ENCODE data around the gene MLXIP. TPM values are rescaled to one million over a fixed set of nuclear protein-coding genes. Genes with fewer than 3 reads are reported as not detected.

MLXIP gene
- total and polyA plus RNA-seq, 12 donors = 11.5 to 37.9 (median 20.9) TPM

DNA sequence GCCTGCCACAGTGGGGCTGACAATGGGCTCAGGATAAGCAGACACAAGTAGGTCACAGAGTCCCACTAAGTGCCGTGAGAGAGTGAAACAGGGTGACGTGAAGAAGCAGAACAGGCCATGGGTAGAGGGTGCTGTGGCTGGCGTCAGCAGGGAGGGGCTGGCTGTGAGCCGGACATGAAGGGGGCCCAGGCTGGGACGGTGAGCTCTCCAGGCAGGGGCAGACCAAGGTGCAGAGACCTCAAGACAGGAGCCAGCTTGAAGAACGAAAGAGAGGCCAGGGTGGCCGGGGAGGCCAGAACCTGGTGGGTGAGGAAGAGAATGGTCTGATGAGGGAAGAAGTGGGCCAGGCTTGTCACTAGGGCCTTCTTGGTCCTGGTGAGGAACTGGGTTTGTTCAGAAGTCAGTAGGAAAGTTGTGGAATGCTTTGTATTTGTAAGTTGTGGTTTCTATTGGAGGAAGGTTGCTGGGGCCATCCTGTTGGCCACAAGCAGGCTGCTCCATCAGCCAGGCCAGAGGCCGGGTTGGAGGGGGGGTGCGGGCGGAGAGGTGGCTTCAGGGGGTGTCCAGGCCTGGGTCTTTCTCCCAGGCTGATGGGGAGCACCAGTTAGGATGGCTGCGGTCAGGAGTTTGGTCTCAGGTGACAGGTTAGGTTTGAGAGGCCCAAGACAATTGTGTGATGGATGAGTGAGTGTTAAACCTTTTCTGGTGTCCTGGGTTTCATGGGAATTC lies 21.4 kb upstream of the MLXIP start:
- ATAC-seq = no peak
- no peaks in the 10 kb centered on the region for H3K27me3 ChIP-seq
- H3K4me1 ChIP-seq = peaks cover 0 to 29% (median 11%) of the 10 kb centered on the region in 9 donors
- no peak overlapping the region for H3K27ac ChIP-seq
- no peak for DNase-seq
- WGBS, 2 donors = 93 to 95% methylated on average over 11 of the region's 11 CpGs
- no peaks in the 10 kb centered on the region for H3K9me3 ChIP-seq
- no peak for TF ChIP-seq CTCF (IDR thresholded peaks at IDR 0.05)
- no peak overlapping the region for H3K4me3 ChIP-seq
- H3K36me3 ChIP-seq = peaks cover 0 to 64% (median 10%) of the 10 kb centered on the region in 9 donors
- intact Hi-C loops (cut with DNase I) = loop anchor here in 6 of 10 donors (5.0 to 10.0 kb wide), 5 partner anchors 65 to 148 kb away; partner anchors contain the start of genes B3GNT4 (in 1 of the 6), CFAP251 (in 1 of the 6) and LRRC43 (in 1 of the 6)

GRCh38 chr12:122057769-122058168 lies 20.8 kb upstream of the MLXIP start:
- no peak for TF ChIP-seq CTCF (IDR thresholded peaks at IDR 0.05)
- ATAC-seq = no peak
- 96 to 97% methylated on average over 3 of the region's 3 CpGs for WGBS, 2 donors
- DNase-seq = no peak
- Histone ChIP-seq H3K9me3 (no peaks in the 10 kb centered on the region), H3K27me3 (no peaks in the 10 kb centered on the region), H3K27ac (no peak overlapping the region), H3K4me3 (no peak overlapping the region), H3K36me3 (peaks cover 0 to 64% (median 10%) of the 10 kb centered on the region in 9 donors), H3K4me1 (peaks cover 5 to 32% (median 13%) of the 10 kb centered on the region in 9 donors)
- intact Hi-C loops (cut with DNase I) = loop anchor here in 6 of 10 donors (5.0 to 10.0 kb wide), 5 partner anchors 65 to 147 kb away; partner anchors contain the start of genes B3GNT4 (in 1 of the 6), CFAP251 (in 1 of the 6) and LRRC43 (in 1 of the 6)

- no peaks in the 10 kb centered on the region for H3K9me3 ChIP-seq
- TF ChIP-seq CTCF (IDR thresholded peaks at IDR 0.05) = no peak
- no peak overlapping the region for H3K4me3 ChIP-seq
- intact Hi-C loops (cut with DNase I) = loop anchor here in 6 of 10 donors (5.0 to 10.0 kb wide), 5 partner anchors 64 to 146 kb away; partner anchors contain the start of genes B3GNT4 (in 1 of the 6), CFAP251 (in 1 of the 6) and LRRC43 (in 1 of the 6)
- ATAC-seq (no peak), DNase-seq (no peak)
- peaks cover 11 to 41% (median 21%) of the 10 kb centered on the region in 9 donors for H3K4me1 ChIP-seq
- peaks cover 0 to 64% (median 10%) of the 10 kb centered on the region in 9 donors for H3K36me3 ChIP-seq
- WGBS, 2 donors = 95 to 97% methylated on average over 11 of the region's 11 CpGs
- H3K27ac ChIP-seq = no peak overlapping the region
- no peaks in the 10 kb centered on the region for H3K27me3 ChIP-seq
These were observed 19.9 kb upstream of the MLXIP start for GRCh38 chr12:122058549-122059149.

- ATAC-seq (no peak), DNase-seq (no peak)
- TF ChIP-seq CTCF (IDR thresholded peaks at IDR 0.05) = no peak
- H3K27ac ChIP-seq = peak overlapping the region in 1 of 10 donors; percentile 9
- intact Hi-C loops (cut with DNase I) = loop anchor here in 6 of 10 donors (5.0 to 10.0 kb wide), 5 partner anchors 63 to 145 kb away; partner anchors contain the start of genes B3GNT4 (in 1 of the 6), CFAP251 (in 1 of the 6) and LRRC43 (in 1 of the 6)
- no peaks in the 10 kb centered on the region for H3K9me3 ChIP-seq
- H3K4me3 ChIP-seq = no peak overlapping the region
- peaks cover 0 to 64% (median 10%) of the 10 kb centered on the region in 9 donors for H3K36me3 ChIP-seq
- 85 to 90% methylated on average over 28 of the region's 28 CpGs for WGBS, 2 donors
- H3K27me3 ChIP-seq = no peaks in the 10 kb centered on the region
- peaks cover 15 to 42% (median 23%) of the 10 kb centered on the region in 9 donors for H3K4me1 ChIP-seq
These were observed 19.2 kb upstream of the MLXIP start for GRCh38 chr12:122059203-122059960.

Measured in heart right ventricle (tissue), 16 donors.